ENCODE measurements around the gene MAPK6. TPM values are rescaled to one million over a fixed set of nuclear protein-coding genes. Genes with fewer than 3 reads are reported as not detected.

Gene MAPK6
- total RNA-seq, 1 donor from 2014 or later, result 91.7 TPM

GRCh38 chr15:52100807-52101442 lies 81.9 kb downstream of the MAPK6 start:
- no peak for DNase-seq (ENCODE audit: low spot score, unreplicated experiment)
- Mint-ChIP-seq H3K27ac (no peak overlapping the region), H3K4me1 (ENCODE audit: low read depth) (no peaks in the 10 kb centered on the region), H3K27me3 (peaks cover 4% of the 10 kb centered on the region), H3K9me3 (ENCODE audit: low read depth) (peaks cover 3% of the 10 kb centered on the region), H3K36me3 (ENCODE audit: insufficient read depth) (no peaks in the 10 kb centered on the region), H3K4me3 (ENCODE audit: low read depth) (no peak overlapping the region)
- no peak for TF ChIP-seq CTCF (IDR thresholded peaks at IDR 0.05; ENCODE audit: unreplicated experiment)

- Mint-ChIP-seq H3K9me3 (ENCODE audit: low read depth) (peaks cover 3% of the 10 kb centered on the region), H3K27ac (no peak overlapping the region), H3K4me3 (ENCODE audit: low read depth) (no peak overlapping the region), H3K27me3 (peaks cover 4% of the 10 kb centered on the region), H3K36me3 (ENCODE audit: insufficient read depth) (no peaks in the 10 kb centered on the region), H3K4me1 (ENCODE audit: low read depth) (no peaks in the 10 kb centered on the region)
- DNase-seq (ENCODE audit: low spot score, unreplicated experiment), result no peak
- TF ChIP-seq CTCF (IDR thresholded peaks at IDR 0.05; ENCODE audit: unreplicated experiment), result no peak
Measured at GRCh38 chr15:52101542-52102323, 82.7 kb downstream of the MAPK6 start.

GRCh38 chr15:52102463-52102862 lies 83.4 kb downstream of the MAPK6 start:
- Mint-ChIP-seq H3K4me3 (ENCODE audit: low read depth) (no peak overlapping the region), H3K27ac (no peak overlapping the region), H3K27me3 (peaks cover 4% of the 10 kb centered on the region), H3K4me1 (ENCODE audit: low read depth) (no peaks in the 10 kb centered on the region), H3K9me3 (ENCODE audit: low read depth) (peaks cover 3% of the 10 kb centered on the region), H3K36me3 (ENCODE audit: insufficient read depth) (no peaks in the 10 kb centered on the region)
- no peak for TF ChIP-seq CTCF (IDR thresholded peaks at IDR 0.05; ENCODE audit: unreplicated experiment)
- DNase-seq (ENCODE audit: low spot score, unreplicated experiment), result no peak

- H3K27ac Mint-ChIP-seq, result peak overlapping the region; percentile 31
- H3K4me3 Mint-ChIP-seq (ENCODE audit: low read depth), result no peak overlapping the region
- peaks cover 3% of the 10 kb centered on the region for H3K9me3 Mint-ChIP-seq (ENCODE audit: low read depth)
- no peak for DNase-seq (ENCODE audit: low spot score, unreplicated experiment)
- no peaks in the 10 kb centered on the region for H3K4me1 Mint-ChIP-seq (ENCODE audit: low read depth)
- no peaks in the 10 kb centered on the region for H3K36me3 Mint-ChIP-seq (ENCODE audit: insufficient read depth)
- peaks cover 4% of the 10 kb centered on the region for H3K27me3 Mint-ChIP-seq
- no peak for TF ChIP-seq CTCF (IDR thresholded peaks at IDR 0.05; ENCODE audit: unreplicated experiment)
Measured at GRCh38 chr15:52103217-52104207, 84.5 kb downstream of the MAPK6 start.

GRCh38 chr15:52104532-52105004 lies 85.5 kb downstream of the MAPK6 start:
- Mint-ChIP-seq H3K27ac (no peak overlapping the region), H3K4me3 (ENCODE audit: low read depth) (no peak overlapping the region), H3K36me3 (ENCODE audit: insufficient read depth) (no peaks in the 10 kb centered on the region), H3K4me1 (ENCODE audit: low read depth) (peaks cover 3% of the 10 kb centered on the region), H3K27me3 (peaks cover 4% of the 10 kb centered on the region), H3K9me3 (ENCODE audit: low read depth) (no peaks in the 10 kb centered on the region)
- no peak for DNase-seq (ENCODE audit: low spot score, unreplicated experiment)
- no peak for TF ChIP-seq CTCF (IDR thresholded peaks at IDR 0.05; ENCODE audit: unreplicated experiment)
